HG03196 (cell line): Measurements from ENCODE around the gene CCNL2.
"Not testable (repeated sequence)": the region's sequence is repeated elsewhere in the genome, so short reads cannot be mapped to it uniquely, and the experiment has no call there.

Experiments
- ATAC-seq: cut with Tn5 transposase; IDR thresholded peaks from one replicate; pipeline ENCODE4 v1.9.1; 2021; ENCODE audit not compliant: unreplicated experiment

CCNL2 gene

DNA sequence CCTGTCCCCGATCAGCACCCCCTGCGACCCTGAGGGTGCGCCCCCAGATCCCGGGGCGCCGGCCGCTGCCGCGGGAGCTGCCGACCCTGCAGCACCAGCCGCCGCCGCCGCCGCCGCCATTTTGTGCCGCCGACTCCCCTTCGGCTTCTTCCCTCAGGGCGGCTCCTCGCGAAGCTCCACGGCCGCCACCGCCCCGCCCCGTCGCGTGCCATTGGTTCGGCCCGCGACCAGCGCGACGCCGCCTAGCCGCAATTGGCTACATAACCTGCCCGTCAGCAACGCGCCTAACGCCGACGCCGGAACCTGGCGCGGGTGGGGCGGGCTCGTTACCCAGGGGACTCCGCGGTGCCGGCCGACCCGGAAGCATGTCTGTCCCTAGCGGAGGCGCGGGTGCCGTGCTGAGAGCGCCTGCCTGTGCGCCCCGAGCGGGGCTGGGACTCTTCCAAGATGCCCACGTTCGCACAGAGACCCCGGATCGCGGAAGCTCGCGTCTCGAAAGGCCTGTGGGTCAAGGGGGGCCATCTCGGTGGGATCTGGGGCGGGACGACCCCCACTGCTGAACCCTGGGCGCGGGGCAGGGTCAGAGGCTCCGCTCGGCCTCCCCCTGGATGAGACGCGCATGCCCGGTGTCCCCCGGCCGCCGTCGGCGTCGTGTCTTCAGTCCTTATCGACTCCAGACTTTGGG lies at the start of gene CCNL2:
Gene CCNL2 (minus strand): TSS at position 149 of the 685 bp plus-strand sequence. CDS start 29 bp downstream, at position 120.
- ATAC-seq: peak; percentile 94

DNA sequence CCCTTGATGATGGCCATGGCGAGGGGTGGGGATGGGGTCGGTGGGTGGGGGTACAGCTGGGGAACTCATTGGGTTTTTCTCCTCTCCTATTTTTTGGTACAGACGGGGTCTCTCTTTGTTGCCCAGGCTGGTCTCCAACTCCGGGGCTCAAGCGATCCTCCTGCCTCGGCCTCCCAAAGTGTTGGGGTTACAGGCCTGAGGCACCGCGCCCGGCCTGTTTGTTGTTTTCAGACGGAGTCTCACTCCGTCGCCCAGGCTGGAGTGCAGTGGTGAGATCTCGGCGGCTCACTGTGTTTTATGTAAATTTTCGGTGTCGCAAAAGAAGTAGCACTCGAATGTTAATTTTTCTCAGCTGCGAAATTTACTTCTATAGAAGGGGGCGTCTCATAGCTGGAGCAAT lies 47.5 kb upstream of the CCNL2 start:
- not testable (repeated sequence) for ATAC-seq

- ATAC-seq: no peak
Observed at GRCh38 chr1:1442069-1442770, 43.1 kb upstream of the CCNL2 start.

DNA sequence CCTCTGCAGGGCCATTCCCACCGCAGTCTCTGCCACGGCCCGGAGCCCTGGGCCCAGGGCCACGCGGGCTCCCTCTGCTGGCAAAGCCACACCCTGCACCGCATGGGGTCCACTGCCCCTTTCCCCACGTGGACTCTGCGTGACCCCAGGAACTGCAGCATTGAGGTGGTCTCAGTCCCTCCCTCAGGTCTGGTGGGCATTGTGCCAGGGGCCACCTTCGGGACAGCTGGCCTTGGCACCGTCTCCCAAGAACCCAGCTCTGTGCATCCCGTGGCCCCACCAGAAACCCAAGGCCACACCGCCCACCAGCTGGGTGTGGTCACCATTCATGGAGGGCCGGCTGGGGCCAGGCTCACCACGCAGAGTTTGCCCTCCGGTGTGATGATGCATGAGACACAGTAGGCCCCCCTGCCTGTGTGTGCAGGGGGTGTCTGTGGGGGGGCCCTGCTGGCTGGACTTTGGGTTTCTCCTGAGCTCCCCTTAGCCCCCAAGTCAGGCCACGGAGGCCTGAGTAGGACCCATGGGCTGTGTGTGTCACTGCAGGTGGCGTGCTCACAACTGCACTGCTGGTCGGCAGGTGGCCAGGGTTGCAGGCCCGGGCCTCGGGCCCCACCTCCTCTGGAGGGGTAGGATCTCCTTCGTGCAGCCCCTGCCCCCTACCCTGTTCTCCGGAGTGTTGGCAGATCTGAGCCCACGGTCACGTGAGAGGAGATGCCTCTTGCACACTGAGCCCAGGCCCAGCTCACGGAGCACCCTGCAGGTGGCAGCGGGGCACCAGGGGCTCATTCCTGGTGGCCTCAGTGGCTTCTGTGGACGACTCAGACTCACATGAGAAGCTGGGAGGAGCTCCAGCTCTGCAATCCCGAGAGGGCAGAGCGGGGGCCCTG lies 42.1 kb upstream of the CCNL2 start:
- no peak for ATAC-seq

DNA sequence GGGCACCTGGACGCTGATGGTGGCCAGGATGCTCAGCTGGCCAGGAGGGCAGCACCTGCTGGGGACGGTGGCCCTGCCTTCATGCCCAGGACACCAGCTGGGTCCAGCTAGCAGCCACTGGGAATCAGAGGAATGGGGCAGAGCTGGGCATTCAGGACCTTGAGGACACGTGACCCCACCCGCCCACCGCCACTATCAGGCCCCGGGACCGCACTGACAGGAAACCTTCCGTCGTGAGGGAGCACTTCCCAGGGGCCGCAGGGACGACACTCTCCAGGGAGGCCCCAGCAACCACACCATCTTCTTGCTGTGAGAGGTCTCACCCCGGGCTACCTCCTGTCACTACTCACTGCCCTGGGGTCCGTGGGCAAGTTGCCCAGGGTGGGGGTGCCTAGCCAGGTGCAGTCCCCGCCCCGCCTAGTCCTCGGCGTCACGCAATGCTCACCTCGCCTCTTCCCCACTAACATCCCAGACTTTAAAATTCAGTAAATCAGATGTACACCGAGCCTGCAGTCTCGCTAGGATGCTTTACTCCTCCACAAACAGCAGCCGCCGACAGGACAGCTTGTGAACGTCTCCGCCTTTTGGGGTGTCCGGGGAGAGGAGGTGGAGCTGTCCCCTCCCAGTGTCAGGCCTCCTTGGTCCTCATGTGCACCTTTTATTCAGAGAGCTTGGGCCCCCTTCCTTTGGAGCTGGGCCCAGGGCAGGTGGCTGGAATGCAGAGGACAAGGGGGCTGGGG lies 41.3 kb upstream of the CCNL2 start:
- no peak for ATAC-seq

DNA sequence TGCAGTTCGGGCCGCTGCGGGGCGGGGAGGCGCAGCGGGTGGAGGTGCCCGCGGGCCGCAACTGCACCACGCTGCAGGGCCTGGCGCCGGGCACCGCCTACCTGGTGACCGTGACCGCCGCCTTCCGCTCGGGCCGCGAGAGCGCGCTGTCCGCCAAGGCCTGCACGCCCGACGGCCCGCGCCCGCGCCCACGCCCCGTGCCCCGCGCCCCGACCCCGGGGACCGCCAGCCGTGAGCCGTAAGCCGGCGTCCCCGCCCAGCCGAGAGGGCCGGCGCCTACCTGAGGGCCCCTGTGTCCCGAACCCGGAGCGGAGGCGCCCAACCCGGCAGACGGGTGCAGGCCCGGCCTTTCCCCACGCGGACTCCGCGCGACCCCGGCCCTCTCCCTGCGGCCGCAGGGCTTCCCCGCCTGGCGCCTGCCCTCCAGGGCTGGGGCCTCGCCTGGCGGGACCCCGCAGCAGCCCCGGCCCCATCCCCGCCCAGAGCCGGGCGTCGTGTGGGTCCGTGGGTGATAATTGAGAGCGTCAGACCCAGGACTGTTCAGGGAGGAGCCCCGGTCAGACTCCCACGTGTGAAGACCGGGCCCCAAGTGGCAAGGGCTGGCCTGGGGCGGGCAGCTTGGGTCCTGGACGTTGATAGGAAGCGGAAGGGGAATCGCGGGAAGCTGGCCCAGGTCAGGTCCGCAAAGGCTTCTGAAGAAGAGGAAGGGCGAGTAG lies 40.6 kb upstream of the CCNL2 start:
- ATAC-seq: no peak

DNA sequence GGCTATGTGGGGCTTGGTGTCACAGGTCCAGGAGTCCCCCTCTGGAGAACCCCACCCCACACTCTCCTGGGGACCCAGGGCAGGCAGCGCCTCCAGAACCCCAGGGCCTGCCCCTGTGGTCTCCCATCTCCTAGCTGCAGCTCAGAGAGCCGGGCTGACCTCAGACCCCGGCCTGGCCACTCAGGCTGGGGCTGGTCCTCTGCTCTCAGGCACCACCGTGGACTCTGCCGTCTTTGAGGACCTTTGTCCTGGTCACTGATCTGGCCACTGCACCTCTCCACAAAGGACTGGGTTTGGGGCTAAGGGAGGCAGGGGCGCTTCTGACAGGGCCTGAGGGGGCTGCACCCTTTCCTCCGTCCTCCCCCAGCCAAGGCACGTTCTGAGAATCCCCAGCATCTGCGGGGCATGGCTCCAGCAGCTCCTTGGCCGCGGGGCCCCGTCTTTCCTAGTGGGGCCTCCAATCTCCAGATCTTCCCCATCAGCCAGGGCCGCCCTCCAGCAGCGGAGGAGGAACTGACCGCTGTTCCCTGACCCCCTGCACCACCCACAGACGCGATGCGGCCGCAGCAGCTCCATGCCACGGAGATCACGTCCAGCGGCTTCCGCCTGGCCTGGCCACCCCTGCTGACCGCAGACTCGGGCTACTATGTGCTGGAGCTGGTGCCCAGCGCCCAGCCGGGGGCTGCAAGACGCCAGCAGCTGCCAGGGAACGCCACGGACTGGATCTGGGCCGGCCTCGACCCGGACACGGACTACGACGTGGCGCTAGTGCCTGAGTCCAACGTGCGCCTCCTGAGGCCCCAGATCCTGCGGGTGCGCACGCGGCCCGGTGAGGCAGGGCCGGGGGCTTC lies 39.6 kb upstream of the CCNL2 start:
- no peak for ATAC-seq

GRCh38 chr1:1437904-1438376 lies 38.8 kb upstream of the CCNL2 start:
- ATAC-seq: no peak

- ATAC-seq: no peak
Observed at GRCh38 chr1:1437033-1437903, 38.1 kb upstream of the CCNL2 start.

GRCh38 chr1:1436630-1437032 lies 37.5 kb upstream of the CCNL2 start:
- no peak for ATAC-seq

DNA sequence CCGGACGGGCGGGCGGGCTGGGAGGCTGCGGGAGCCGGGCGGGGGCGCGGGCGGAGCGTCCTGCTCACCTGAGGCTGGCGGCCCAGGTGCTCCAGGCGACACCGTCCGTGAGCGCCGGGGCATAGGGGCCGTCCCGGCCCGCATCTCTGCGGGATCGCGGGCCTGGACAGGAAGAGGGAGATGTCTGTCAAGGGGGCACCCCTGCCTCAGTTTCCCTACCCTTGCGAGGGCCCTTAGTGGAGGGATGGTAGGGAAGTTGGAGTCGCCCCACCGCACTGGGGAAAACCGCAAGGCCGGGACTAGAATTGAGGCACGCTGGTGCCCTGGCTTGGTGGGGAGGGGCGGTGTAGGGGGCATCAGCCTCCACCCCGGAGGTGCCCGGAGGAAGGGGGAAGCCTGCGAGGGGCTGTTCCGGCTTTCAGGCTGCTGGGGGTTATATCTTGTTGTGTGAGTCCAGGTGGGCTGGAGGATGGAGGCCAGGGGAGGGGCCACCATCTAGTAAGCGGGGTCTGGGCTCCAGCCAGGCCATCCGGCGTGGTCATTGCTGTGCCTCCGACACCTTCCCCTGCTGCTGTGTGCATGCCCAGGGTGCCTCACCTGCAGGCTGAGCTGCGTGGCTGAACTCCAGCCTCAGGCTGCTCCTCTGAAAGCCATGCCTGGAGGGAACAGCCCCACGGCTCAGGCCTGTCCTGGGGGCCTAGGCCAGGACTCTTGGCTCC lies 36.9 kb upstream of the CCNL2 start:
- ATAC-seq: no peak

- no peak for ATAC-seq
Observed at GRCh38 chr1:1435106-1435903, 36.2 kb upstream of the CCNL2 start, which contains the start of gene VWA1. VWA1 (plus strand) TSS chr1:1435690; CDS start chr1:1435749, 59 bp downstream.

- ATAC-seq: no peak
Observed at GRCh38 chr1:1434824-1435105, 35.6 kb upstream of the CCNL2 start.

DNA sequence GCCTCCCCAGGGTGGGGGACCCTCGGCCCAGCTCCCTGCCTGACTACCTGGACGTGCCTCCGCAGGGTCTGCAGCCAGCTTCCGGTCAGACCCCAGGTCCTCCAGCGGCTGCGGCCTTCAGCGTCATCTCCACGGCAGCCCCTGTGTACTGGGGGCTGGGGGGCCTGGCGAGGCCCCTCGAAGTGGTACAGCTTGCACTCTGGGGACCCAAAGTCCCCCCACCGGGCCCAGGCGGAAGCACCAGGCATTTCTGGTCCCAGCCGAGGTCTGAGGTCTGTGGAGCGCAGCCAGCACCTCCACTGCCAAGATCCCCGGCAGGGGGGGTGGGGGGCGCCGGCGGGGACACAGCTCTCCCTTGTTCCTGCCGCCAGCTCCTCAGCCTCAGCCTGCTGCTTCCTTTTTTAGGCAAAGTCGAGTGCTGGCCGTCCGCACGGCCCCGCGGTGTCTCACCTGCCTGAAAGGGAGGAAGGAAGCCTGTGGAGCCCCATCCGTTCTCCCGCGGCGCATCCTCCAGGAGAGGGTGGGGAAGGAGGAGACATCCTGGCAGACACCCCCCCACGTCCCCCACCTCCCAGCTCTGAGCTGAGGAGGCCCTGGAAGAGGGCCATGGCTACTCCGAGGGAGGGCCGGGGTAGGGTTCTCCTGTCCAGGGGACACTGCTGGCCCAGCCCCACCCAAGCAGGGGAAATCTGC lies 35.1 kb upstream of the CCNL2 start:
- no peak for ATAC-seq

GRCh38 chr1:1433804-1434130 lies 34.6 kb upstream of the CCNL2 start:
- ATAC-seq: no peak

DNA sequence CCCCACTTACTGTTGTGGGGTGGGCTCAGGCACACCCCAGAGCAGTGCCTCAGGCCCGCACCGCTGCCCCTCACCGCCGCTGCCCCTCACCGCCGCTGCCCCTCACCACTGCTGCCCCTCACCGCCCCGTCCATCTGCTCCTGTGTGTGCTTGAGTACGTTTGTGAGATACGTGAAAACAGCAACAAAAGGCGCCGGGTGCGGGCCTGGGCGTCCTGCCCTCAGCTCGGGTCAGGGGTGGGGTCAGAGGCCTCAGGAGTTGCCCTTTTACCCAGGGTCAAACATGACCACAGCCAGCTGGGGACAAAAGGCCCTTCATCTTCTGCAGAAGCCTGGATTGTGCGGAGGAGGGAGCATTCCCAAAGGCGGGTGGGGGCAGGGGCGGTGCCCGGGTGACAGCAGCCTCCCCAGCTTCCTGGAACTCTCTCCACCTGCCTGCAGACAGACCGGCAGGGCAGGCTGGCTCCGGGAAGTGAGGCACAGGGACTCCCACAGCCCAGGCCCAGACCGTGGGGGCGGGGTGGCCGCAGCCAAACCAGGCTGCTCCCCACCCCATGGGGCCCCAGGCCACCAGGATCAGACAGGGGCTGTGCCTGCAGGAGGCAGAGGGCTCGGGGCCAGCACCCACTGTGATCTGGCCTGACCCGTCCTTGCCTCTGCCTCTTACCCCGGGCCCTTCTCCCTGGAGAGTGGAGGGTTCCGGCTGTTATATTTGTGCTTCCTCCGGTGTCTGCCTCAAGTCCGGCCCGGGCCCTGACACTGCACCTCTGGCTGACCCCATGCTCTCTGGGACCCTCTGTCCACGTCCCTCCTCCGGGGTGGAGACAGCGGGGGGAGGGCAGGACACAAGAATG lies 34.0 kb upstream of the CCNL2 start:
- ATAC-seq: no peak
